Endothelial cell (in vitro differentiated cells): ENCODE results near the gene USP16. TPM values are rescaled to one million over a fixed set of nuclear protein-coding genes. Genes with fewer than 3 reads are reported as not detected.

Experiments used
- DNase-seq: peaks from one replicate; pipeline ENCODE4 v3.0.0; 2021; ENCODE audit warnings: low spot score
- H3K27ac Mint-ChIP-seq: one replicate; pipeline ENCODE4 v1.8.0; 2021; ENCODE audit warnings: mixed read lengths, inconsistent platforms; ENCODE audit not compliant: unreplicated experiment
- H3K27me3 Mint-ChIP-seq: one replicate; pipeline ENCODE4 v1.8.0; 2021; ENCODE audit warnings: mild to moderate bottlenecking, moderate library complexity, mixed read lengths, inconsistent platforms; ENCODE audit not compliant: unreplicated experiment
- H3K36me3 Mint-ChIP-seq: one replicate; pipeline ENCODE4 v1.8.0; 2021; ENCODE audit warnings: mild to moderate bottlenecking, low read depth, mixed read lengths, inconsistent platforms; ENCODE audit not compliant: unreplicated experiment
- H3K4me1 Mint-ChIP-seq: one replicate; pipeline ENCODE4 v1.8.0; 2021; ENCODE audit warnings: mild to moderate bottlenecking, mixed read lengths, inconsistent platforms; ENCODE audit not compliant: unreplicated experiment
- H3K4me3 Mint-ChIP-seq: one replicate; pipeline ENCODE4 v1.8.0; 2021; ENCODE audit warnings: mild to moderate bottlenecking, mixed read lengths, inconsistent platforms; ENCODE audit not compliant: unreplicated experiment
- H3K9me3 Mint-ChIP-seq: one replicate; pipeline ENCODE4 v1.8.0; 2021; ENCODE audit warnings: mixed read lengths, inconsistent platforms; ENCODE audit not compliant: unreplicated experiment
- total RNA-seq: library from RNA; stranded (reverse); fragmentation: NEBNext Ultra II Directional; extraction: Animal tissue kit (Norgen Biotek cat#: 25700); gene quantifications from one replicate; pipeline ENCODE4 v1.2.1, GENCODE V29; 2021; ENCODE audit not compliant: unreplicated experiment
- TF ChIP-seq, protein P1 (sequence below): fragments of 200-600 bp; sonication (generic); IDR thresholded peaks from one replicate; pipeline ENCODE4 v1.5.0; 2021; ENCODE audit warnings: antibody characterized with exemption; ENCODE audit not compliant: unreplicated experiment

Gene USP16
- total RNA-seq, 1 donor from 2014 or later = 15.4 TPM

- H3K36me3 Mint-ChIP-seq = no peaks in the 10 kb centered on the region
- H3K4me3 Mint-ChIP-seq = no peak overlapping the region
- no peak for DNase-seq
- H3K27ac Mint-ChIP-seq = no peak overlapping the region
- TF ChIP-seq, protein P1, sequence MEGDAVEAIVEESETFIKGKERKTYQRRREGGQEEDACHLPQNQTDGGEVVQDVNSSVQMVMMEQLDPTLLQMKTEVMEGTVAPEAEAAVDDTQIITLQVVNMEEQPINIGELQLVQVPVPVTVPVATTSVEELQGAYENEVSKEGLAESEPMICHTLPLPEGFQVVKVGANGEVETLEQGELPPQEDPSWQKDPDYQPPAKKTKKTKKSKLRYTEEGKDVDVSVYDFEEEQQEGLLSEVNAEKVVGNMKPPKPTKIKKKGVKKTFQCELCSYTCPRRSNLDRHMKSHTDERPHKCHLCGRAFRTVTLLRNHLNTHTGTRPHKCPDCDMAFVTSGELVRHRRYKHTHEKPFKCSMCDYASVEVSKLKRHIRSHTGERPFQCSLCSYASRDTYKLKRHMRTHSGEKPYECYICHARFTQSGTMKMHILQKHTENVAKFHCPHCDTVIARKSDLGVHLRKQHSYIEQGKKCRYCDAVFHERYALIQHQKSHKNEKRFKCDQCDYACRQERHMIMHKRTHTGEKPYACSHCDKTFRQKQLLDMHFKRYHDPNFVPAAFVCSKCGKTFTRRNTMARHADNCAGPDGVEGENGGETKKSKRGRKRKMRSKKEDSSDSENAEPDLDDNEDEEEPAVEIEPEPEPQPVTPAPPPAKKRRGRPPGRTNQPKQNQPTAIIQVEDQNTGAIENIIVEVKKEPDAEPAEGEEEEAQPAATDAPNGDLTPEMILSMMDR = no peak
- peaks cover 2% of the 10 kb centered on the region for H3K27me3 Mint-ChIP-seq
- H3K9me3 Mint-ChIP-seq = no peaks in the 10 kb centered on the region
- peaks cover 9% of the 10 kb centered on the region for H3K4me1 Mint-ChIP-seq
These were observed 67.9 kb downstream of the USP16 start for GRCh38 chr21:29092102-29092959.

DNA sequence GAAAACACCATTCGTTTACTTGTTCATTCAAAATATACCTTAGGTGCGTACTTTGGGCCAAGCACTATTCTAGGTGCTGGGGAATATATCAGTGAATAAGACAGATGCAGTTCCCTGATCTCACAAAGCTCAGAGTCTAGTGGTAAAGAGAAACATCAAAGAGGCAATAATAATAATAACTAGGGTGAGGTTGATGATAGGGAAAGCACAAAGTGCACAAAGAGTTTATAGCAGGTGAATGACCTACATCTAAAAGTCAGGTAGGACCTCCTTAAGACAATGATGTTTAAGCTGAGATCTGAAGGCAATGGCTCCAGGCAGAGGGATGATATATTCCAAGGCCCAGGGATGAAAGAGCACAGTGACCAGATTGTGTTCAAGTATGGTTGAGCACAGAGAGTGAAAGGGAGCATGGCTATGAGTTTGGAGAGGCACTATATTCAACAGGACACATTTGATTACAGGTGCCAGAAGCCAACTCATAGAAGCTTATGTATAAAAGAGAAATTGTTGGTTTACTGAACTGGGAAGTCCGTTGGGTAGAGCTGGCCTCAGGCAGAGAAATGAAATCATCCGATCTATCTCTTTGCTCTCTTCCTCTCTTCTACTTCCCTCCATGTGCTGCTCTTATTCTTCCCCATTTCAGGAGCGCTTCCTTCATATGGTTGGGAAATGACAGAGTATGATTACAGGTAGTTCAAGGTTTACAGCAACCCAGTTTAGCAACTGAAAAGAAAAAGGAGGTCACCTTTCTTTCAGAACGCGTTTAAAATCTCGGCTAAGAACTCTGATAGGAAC is 71.9 kb downstream of the USP16 start:
- Mint-ChIP-seq H3K36me3 (peaks cover 3% of the 10 kb centered on the region), H3K27me3 (peaks cover 4% of the 10 kb centered on the region), H3K9me3 (no peaks in the 10 kb centered on the region), H3K27ac (no peak overlapping the region), H3K4me3 (no peak overlapping the region), H3K4me1 (peaks cover 8% of the 10 kb centered on the region)
- TF ChIP-seq, protein P1 = no peak
- DNase-seq = no peak

GRCh38 chr21:29098156-29098555 is 73.7 kb downstream of the USP16 start:
- Mint-ChIP-seq H3K27ac (no peak overlapping the region), H3K27me3 (peaks cover 4% of the 10 kb centered on the region), H3K4me3 (no peak overlapping the region), H3K4me1 (peaks cover 8% of the 10 kb centered on the region), H3K36me3 (peaks cover 3% of the 10 kb centered on the region), H3K9me3 (no peaks in the 10 kb centered on the region)
- TF ChIP-seq, protein P1 = no peak
- no peak for DNase-seq

GRCh38 chr21:29102791-29103257 is 78.4 kb downstream of the USP16 start:
- H3K9me3 Mint-ChIP-seq = no peaks in the 10 kb centered on the region
- peaks cover 7% of the 10 kb centered on the region for H3K4me1 Mint-ChIP-seq
- H3K27me3 Mint-ChIP-seq = peaks cover 2% of the 10 kb centered on the region
- H3K36me3 Mint-ChIP-seq = peaks cover 3% of the 10 kb centered on the region
- no peak overlapping the region for H3K4me3 Mint-ChIP-seq
- no peak for DNase-seq
- no peak overlapping the region for H3K27ac Mint-ChIP-seq
- TF ChIP-seq, protein P1 = no peak

Other genes with a start within 250 kb of the USP16 start
- gene LTN1, start 31.8 kb upstream of the USP16 start, total RNA-seq = 23.6 TPM
- gene RWDD2B, start 5.3 kb upstream of the USP16 start, total RNA-seq = 12.4 TPM
- 186 TPM for gene CCT8, start 49.0 kb downstream of the USP16 start, total RNA-seq
- gene MAP3K7CL, start 106.0 kb downstream of the USP16 start, total RNA-seq = 1.0 TPM